Stimulated activated CD4-positive, alpha-beta T cell treated with anti-CD3 and anti-CD28 coated beads, Interleukin-1b, Interleukin-23, amount 100 ng/mL, for 48 hours (primary cell): ENCODE measurements around the gene RRP12.
"Not testable (repeated sequence)": the region's sequence is repeated elsewhere in the genome, so short reads cannot be mapped to it uniquely, and the experiment has no call there.

Source experiments
- DNase-seq: peaks from one replicate; pipeline ENCODE4 v3.0.0-alpha.2; 2020

RRP12 gene

GRCh38 chr10:97362310-97363033 lies 38.7 kb downstream of the RRP12 start:
- no peak for DNase-seq

- DNase-seq, result no peak
Measured at GRCh38 chr10:97361537-97361901, 39.6 kb downstream of the RRP12 start.

GRCh38 chr10:97360705-97361536 lies 40.2 kb downstream of the RRP12 start:
- DNase-seq, result no peak

- DNase-seq, result no peak
Measured at GRCh38 chr10:97358781-97359180, 42.4 kb downstream of the RRP12 start.

GRCh38 chr10:97358349-97358748 lies 42.8 kb downstream of the RRP12 start:
- no peak for DNase-seq

GRCh38 chr10:97356918-97357317 lies 44.2 kb downstream of the RRP12 start:
- DNase-seq, result no peak

- no peak for DNase-seq
Measured at GRCh38 chr10:97356318-97356914, 44.7 kb downstream of the RRP12 start.

GRCh38 chr10:97355571-97355975 lies 45.6 kb downstream of the RRP12 start:
- DNase-seq, result no peak

- no peak for DNase-seq
Measured at GRCh38 chr10:97353945-97354344, 47.2 kb downstream of the RRP12 start.

GRCh38 chr10:97349752-97350513 lies 51.2 kb downstream of the RRP12 start:
- DNase-seq, result no peak

- DNase-seq, result no peak
Measured at GRCh38 chr10:97347317-97347716, 53.8 kb downstream of the RRP12 start.

- not testable (repeated sequence) for DNase-seq
Measured at GRCh38 chr10:97343664-97344063, 57.5 kb downstream of the RRP12 start.

GRCh38 chr10:97341416-97341815 lies 59.7 kb downstream of the RRP12 start:
- DNase-seq, result no peak

- no peak for DNase-seq
Measured at GRCh38 chr10:97338041-97338440, 63.1 kb downstream of the RRP12 start.

- DNase-seq, result no peak
Measured at GRCh38 chr10:97336942-97337831, 64.0 kb downstream of the RRP12 start.

- no peak for DNase-seq
Measured at GRCh38 chr10:97336446-97336845, 64.7 kb downstream of the RRP12 start.

GRCh38 chr10:97336006-97336405 lies 65.1 kb downstream of the RRP12 start:
- no peak for DNase-seq

GRCh38 chr10:97335188-97335619 lies 65.9 kb downstream of the RRP12 start:
- DNase-seq, result no peak

GRCh38 chr10:97334370-97335175 lies 66.6 kb downstream of the RRP12 start, which contains the start of gene FRAT2:
Gene FRAT2 (minus strand): TSS chr10:97334729. CDS start chr10:97334572, 157 bp downstream.
- DNase-seq, result peak; percentile 85

GRCh38 chr10:97333601-97334369 lies 67.4 kb downstream of the RRP12 start:
- peak; percentile 46 for DNase-seq

- no peak for DNase-seq
Measured at GRCh38 chr10:97333351-97333600, 67.9 kb downstream of the RRP12 start.
